HepG2 (cell line): ENCODE measurements around the gene KIF3C. TPM values are rescaled to one million over a fixed set of nuclear protein-coding genes. Genes with fewer than 3 reads are reported as not detected.

Experiments
- BHLHE40 ChIP-seq: IDR thresholded peaks from 2 replicates; pipeline ENCODE4 v1.6.1; 2011; ENCODE audit warnings: low read length, improper control_type of control experiment
- CHD4 ChIP-seq: fragments of 200-600 bp; sonication (generic); IDR thresholded peaks from 2 replicates; pipeline ENCODE4 v1.7.0; 2017; ENCODE audit warnings: mild to moderate bottlenecking, low read length, borderline replicate concordance
- CREBL2 ChIP-seq: sonication (generic); formaldehyde crosslinking; IDR thresholded peaks from 2 replicates; pipeline ENCODE4 v1.8.1; 2023; ENCODE audit warnings: missing genetic modification reagents, mild to moderate bottlenecking, borderline replicate concordance
- FOXA1 ChIP-seq, 2 experiments: fragments of 450-650 bp in 1 of 2; sonication (generic) in 1 of 2; formaldehyde crosslinking in 1 of 2; IDR thresholded peaks; 2 replicates each; pipeline versions ENCODE4 v1.4.0 to v1.6.1; 2016 to 2020; ENCODE audit warnings: missing genetic modification reagents in 1 of 2
- FOXC1 ChIP-seq: sonication (generic); formaldehyde crosslinking; IDR thresholded peaks from 2 replicates; pipeline ENCODE4 v1.8.0; 2022; ENCODE audit warnings: mild to moderate bottlenecking, missing genetic modification reagents, borderline replicate concordance
- KMT2A ChIP-seq: sonication (generic); formaldehyde crosslinking; IDR thresholded peaks from 2 replicates; pipeline ENCODE4 v1.4.0; 2020; ENCODE audit warnings: missing genetic modification reagents
- NAIF1 ChIP-seq: sonication (generic); formaldehyde crosslinking; IDR thresholded peaks from 2 replicates; pipeline ENCODE4 v1.5.0; 2020; ENCODE audit warnings: mild to moderate bottlenecking, missing genetic modification reagents, borderline replicate concordance
- NFKBIZ ChIP-seq: IDR thresholded peaks from 2 replicates; pipeline ENCODE4 v1.6.1; 2018; ENCODE audit warnings: missing genetic modification reagents, missing compliant biosample characterization
- PRPF4 ChIP-seq: fragments of 200-400 bp; formaldehyde crosslinking; IDR thresholded peaks from 2 replicates; pipeline ENCODE4 v1.6.1; 2016; ENCODE audit warnings: low read length, low read depth; ENCODE audit not compliant: poor library complexity, severe bottlenecking
- REPIN1 ChIP-seq: sonication (generic); formaldehyde crosslinking; IDR thresholded peaks from 2 replicates; pipeline ENCODE4 v1.8.0; 2022; ENCODE audit warnings: missing genetic modification reagents, low read depth, mild to moderate bottlenecking, borderline replicate concordance
- U2AF1 ChIP-seq: fragments of 200-400 bp; formaldehyde crosslinking; optimal IDR thresholded peaks from 2 replicates; pipeline ENCODE3; 2017; ENCODE audit warnings: mild to moderate bottlenecking, low read depth, low read length
- ZBTB1 ChIP-seq: sonication (generic); formaldehyde crosslinking; IDR thresholded peaks from 2 replicates; pipeline ENCODE4 v1.4.0; 2020; ENCODE audit warnings: missing genetic modification reagents, borderline replicate concordance
- ZBTB8A ChIP-seq: sonication (generic); formaldehyde crosslinking; IDR thresholded peaks from 2 replicates; pipeline ENCODE4 v1.4.0; 2020; ENCODE audit warnings: mild to moderate bottlenecking, low read depth, missing genetic modification reagents, borderline replicate concordance
- ZNF136 ChIP-seq: sonication (generic); formaldehyde crosslinking; IDR thresholded peaks from 2 replicates; pipeline ENCODE4 v1.8.1; 2022; ENCODE audit warnings: low read depth, mild to moderate bottlenecking, moderate library complexity, missing genetic modification reagents
- ZNF382 ChIP-seq: sonication (generic); formaldehyde crosslinking; IDR thresholded peaks from 2 replicates; pipeline ENCODE4 v1.5.0; 2020; ENCODE audit warnings: missing genetic modification reagents, mild to moderate bottlenecking, borderline replicate concordance
- ZNF484 ChIP-seq: sonication (generic); formaldehyde crosslinking; IDR thresholded peaks from 2 replicates; pipeline ENCODE4 v1.5.1; 2020; ENCODE audit warnings: mild to moderate bottlenecking, low read depth, missing genetic modification reagents, borderline replicate concordance
- ZNF687 ChIP-seq: sonication (generic); formaldehyde crosslinking; IDR thresholded peaks from 2 replicates; pipeline ENCODE4 v1.5.1; 2020; ENCODE audit warnings: mild to moderate bottlenecking, missing genetic modification reagents, moderate library complexity
- polyA plus RNA-seq, 8 experiments: library from polyadenylated mRNA; depleted of rRNA in 3 of 8; stranded (reverse) in 7 of 8; unstranded in 1 of 8; fragments of >200 nt; fragmentation: Illumina TruSeq in 4 of 8; extraction: Trizol in 4 of 8; gene quantifications; 2 replicates each; pipeline versions ENCODE4 v1.2.1 to v1.2.3, GENCODE V29; 2011 to 2016; ENCODE audit warnings: low read depth in 4 of 8, missing spikeins in 1 of 8, mixed read lengths in 1 of 8; ENCODE audit not compliant: insufficient read depth in 1 of 8
- total RNA-seq, 5 experiments: library from RNA; depleted of rRNA; stranded (reverse); fragments of >200 nt; fragmentation: Illumina TruSeq; extraction: Trizol; gene quantifications; 2 replicates each; pipeline ENCODE4 v1.2.3, GENCODE V29; 2016; ENCODE audit warnings: low read depth in 1 of 5
- TF ChIP-seq, protein P1 (sequence below): sonication (generic); formaldehyde crosslinking; IDR thresholded peaks from 2 replicates; pipeline ENCODE4 v1.4.0; 2020; ENCODE audit warnings: missing genetic modification reagents
- TF ChIP-seq, protein P2 (sequence below), 2 experiments: fragments of 450-650 bp in 1 of 2; sonication (generic) in 1 of 2; formaldehyde crosslinking; IDR thresholded peaks; 2 replicates each; pipeline versions ENCODE4 v1.5.0 to v1.8.0; 2020 to 2022; ENCODE audit warnings: mild to moderate bottlenecking in 1 of 2, missing genetic modification reagents in 1 of 2

The KIF3C gene
- total and polyA plus RNA-seq, 2 of the 13 experiments (the other 11 are each of a cell fraction or from before 2014, with no cell fraction given) = 3.6 to 4.9 TPM

GRCh38 chr2:26011990-26012856 lies 29.9 kb upstream of the KIF3C start (continued):
- TF ChIP-seq, protein P1, sequence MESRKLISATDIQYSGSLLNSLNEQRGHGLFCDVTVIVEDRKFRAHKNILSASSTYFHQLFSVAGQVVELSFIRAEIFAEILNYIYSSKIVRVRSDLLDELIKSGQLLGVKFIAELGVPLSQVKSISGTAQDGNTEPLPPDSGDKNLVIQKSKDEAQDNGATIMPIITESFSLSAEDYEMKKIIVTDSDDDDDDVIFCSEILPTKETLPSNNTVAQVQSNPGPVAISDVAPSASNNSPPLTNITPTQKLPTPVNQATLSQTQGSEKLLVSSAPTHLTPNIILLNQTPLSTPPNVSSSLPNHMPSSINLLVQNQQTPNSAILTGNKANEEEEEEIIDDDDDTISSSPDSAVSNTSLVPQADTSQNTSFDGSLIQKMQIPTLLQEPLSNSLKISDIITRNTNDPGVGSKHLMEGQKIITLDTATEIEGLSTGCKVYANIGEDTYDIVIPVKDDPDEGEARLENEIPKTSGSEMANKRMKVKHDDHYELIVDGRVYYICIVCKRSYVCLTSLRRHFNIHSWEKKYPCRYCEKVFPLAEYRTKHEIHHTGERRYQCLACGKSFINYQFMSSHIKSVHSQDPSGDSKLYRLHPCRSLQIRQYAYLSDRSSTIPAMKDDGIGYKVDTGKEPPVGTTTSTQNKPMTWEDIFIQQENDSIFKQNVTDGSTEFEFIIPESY (CRISPR knock-in tag) = 0 out of 2 replicates have a peak, but pooled peaks have one; percentile 14
- TF ChIP-seq, protein P2, sequence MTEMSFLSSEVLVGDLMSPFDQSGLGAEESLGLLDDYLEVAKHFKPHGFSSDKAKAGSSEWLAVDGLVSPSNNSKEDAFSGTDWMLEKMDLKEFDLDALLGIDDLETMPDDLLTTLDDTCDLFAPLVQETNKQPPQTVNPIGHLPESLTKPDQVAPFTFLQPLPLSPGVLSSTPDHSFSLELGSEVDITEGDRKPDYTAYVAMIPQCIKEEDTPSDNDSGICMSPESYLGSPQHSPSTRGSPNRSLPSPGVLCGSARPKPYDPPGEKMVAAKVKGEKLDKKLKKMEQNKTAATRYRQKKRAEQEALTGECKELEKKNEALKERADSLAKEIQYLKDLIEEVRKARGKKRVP (CRISPR knock-in tag; IDR thresholded peaks at IDR 0.05) = peak in 1 of 2 experiments; percentile 29; a peak in 1 of 4 replicates
- TF ChIP-seq ZBTB1 (CRISPR knock-in tag) (no peak), KMT2A (CRISPR knock-in tag) (no peak), ZNF382 (CRISPR knock-in tag) (no peak), PRPF4 (no peak), NFKBIZ (CRISPR knock-in tag) (no peak), FOXA1 (IDR thresholded peaks at IDR 0.05) (no peak), FOXA1 (CRISPR knock-in tag; IDR thresholded peaks at IDR 0.05) (peak; percentile 72), ZBTB8A (CRISPR knock-in tag) (no peak), BHLHE40 (peak; percentile 95), FOXC1 (0 out of 2 replicates have a peak, but pooled peaks have one; percentile 62), ZNF484 (CRISPR knock-in tag) (no peak), CHD4 (no peak), CREBL2 (CRISPR knock-in tag) (no peak), U2AF1 (no peak), REPIN1 (CRISPR knock-in tag) (no peak), ZNF687 (CRISPR knock-in tag) (no peak), NAIF1 (CRISPR knock-in tag) (no peak), ZNF136 (CRISPR knock-in tag) (0 out of 2 replicates have a peak, but pooled peaks have one; percentile 71)
